ENCODE data around the gene SMCR8.

DNA sequence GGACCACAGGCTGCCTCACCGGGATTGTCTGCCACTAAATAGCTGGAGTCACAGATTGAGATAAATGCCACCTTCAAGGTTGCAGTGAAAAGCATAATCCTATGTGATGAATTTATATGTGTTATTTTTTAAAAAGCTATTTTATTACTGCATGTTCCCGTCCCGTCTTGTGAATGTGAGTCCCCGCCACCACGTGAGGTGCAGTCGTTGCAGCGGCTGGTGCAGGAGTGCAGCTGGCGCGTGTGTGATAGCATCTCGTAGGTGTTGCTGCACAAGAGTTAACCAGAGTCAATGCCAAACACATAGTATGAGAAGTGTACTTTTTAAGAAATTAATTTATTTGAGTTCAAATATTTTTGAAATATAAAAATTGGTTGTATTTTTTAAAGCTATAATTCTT, 12.5 kb downstream of the SMCR8 start:
- no peak for TF ChIP-seq CTCF (IDR thresholded peaks at IDR 0.05; ENCODE audit: control extremely low read depth in 1 of 3, insufficient read depth in 1 of 3, low read depth in 1 of 3, low read length in 3 of 3)
- 0 out of 2 replicates have a peak, but pooled peaks have one; percentile 6 for TF ChIP-seq POLR2AphosphoS5 (IDR thresholded peaks at IDR 0.05; ENCODE audit: low read depth, low read length)
- TF ChIP-seq GABPA (IDR thresholded peaks at IDR 0.05; ENCODE audit: borderline replicate concordance, insufficient read depth, low read length), result no peak
- TF ChIP-seq EZH2 (IDR thresholded peaks at IDR 0.05; ENCODE audit: low read depth, low read length, severe bottlenecking), result no peak
- no peak for TF ChIP-seq POLR2A (IDR thresholded peaks at IDR 0.05; ENCODE audit: control extremely low read depth in 1 of 2, low read depth in 2 of 2, low read length in 2 of 2)
- no peak for TF ChIP-seq TAF1 (IDR thresholded peaks at IDR 0.05; ENCODE audit: low read depth, low read length)
- TF ChIP-seq TCF12 (IDR thresholded peaks at IDR 0.05; ENCODE audit: low read depth, low read length), result no peak
- TF ChIP-seq, protein P1, sequence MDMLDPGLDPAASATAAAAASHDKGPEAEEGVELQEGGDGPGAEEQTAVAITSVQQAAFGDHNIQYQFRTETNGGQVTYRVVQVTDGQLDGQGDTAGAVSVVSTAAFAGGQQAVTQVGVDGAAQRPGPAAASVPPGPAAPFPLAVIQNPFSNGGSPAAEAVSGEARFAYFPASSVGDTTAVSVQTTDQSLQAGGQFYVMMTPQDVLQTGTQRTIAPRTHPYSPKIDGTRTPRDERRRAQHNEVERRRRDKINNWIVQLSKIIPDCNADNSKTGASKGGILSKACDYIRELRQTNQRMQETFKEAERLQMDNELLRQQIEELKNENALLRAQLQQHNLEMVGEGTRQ (IDR thresholded peaks at IDR 0.05; ENCODE audit: low read length), result no peak
- TF ChIP-seq TAF7 (optimal IDR thresholded peaks at IDR 0.05; ENCODE audit: borderline replicate concordance, low read depth, low read length), result no peak
- no peak for TF ChIP-seq RFX5 (IDR thresholded peaks at IDR 0.05; ENCODE audit: borderline replicate concordance, low read depth, low read length)
- no peak for TF ChIP-seq ATF2 (IDR thresholded peaks at IDR 0.05; ENCODE audit: low read length)
- no peak for TF ChIP-seq YY1 (IDR thresholded peaks at IDR 0.05; ENCODE audit: low read depth, low read length)
- no peak for TF ChIP-seq EGR1 (IDR thresholded peaks at IDR 0.05; ENCODE audit: borderline replicate concordance, low read depth, low read length)
